HG03175 (cell line): ENCODE results near the gene LAMA2.

Experiments
- ATAC-seq: cut with Tn5 transposase; IDR thresholded peaks from one replicate; pipeline ENCODE4 v1.9.1; 2021; ENCODE audit warnings: mild to moderate bottlenecking, moderate library complexity; ENCODE audit not compliant: unreplicated experiment

LAMA2 gene

GRCh38 chr6:129175066-129175465, 292.1 kb downstream of the LAMA2 start:
- ATAC-seq, result no peak

GRCh38 chr6:129177801-129178200, 294.9 kb downstream of the LAMA2 start:
- no peak for ATAC-seq

- no peak for ATAC-seq
Observed at GRCh38 chr6:129179283-129179682, 296.3 kb downstream of the LAMA2 start.

- no peak for ATAC-seq
Observed at GRCh38 chr6:129181001-129181400, 298.1 kb downstream of the LAMA2 start.

- no peak for ATAC-seq
Observed at GRCh38 chr6:129183187-129183591, 300.3 kb downstream of the LAMA2 start.

GRCh38 chr6:129183681-129184301, 300.9 kb downstream of the LAMA2 start:
- no peak for ATAC-seq

- ATAC-seq, result no peak
Observed at GRCh38 chr6:129184324-129184723, 301.4 kb downstream of the LAMA2 start.

- ATAC-seq, result no peak
Observed at GRCh38 chr6:129184808-129185366, 301.9 kb downstream of the LAMA2 start.

- no peak for ATAC-seq
Observed at GRCh38 chr6:129186988-129187387, 304.1 kb downstream of the LAMA2 start.

GRCh38 chr6:129188306-129188705, 305.4 kb downstream of the LAMA2 start:
- ATAC-seq, result no peak

GRCh38 chr6:129188795-129189194, 305.9 kb downstream of the LAMA2 start:
- ATAC-seq, result no peak

- no peak for ATAC-seq
Observed at GRCh38 chr6:129189266-129189665, 306.3 kb downstream of the LAMA2 start.

- ATAC-seq, result peak; percentile 48
Observed at GRCh38 chr6:129191235-129191634, 308.3 kb downstream of the LAMA2 start.

- no peak for ATAC-seq
Observed at GRCh38 chr6:129192458-129192989, 309.6 kb downstream of the LAMA2 start.

- ATAC-seq, result no peak
Observed at GRCh38 chr6:129194306-129194941, 311.5 kb downstream of the LAMA2 start.

GRCh38 chr6:129195161-129195560, 312.2 kb downstream of the LAMA2 start:
- ATAC-seq, result no peak

GRCh38 chr6:129195643-129196042, 312.7 kb downstream of the LAMA2 start:
- no peak for ATAC-seq

GRCh38 chr6:129197154-129197553, 314.2 kb downstream of the LAMA2 start:
- ATAC-seq, result no peak

GRCh38 chr6:129200151-129200550, 317.2 kb downstream of the LAMA2 start:
- ATAC-seq, result no peak

- no peak for ATAC-seq
Observed at GRCh38 chr6:129203190-129203900, 320.4 kb downstream of the LAMA2 start.

GRCh38 chr6:129206821-129207220, 323.9 kb downstream of the LAMA2 start:
- no peak for ATAC-seq

GRCh38 chr6:129207832-129208231, 324.9 kb downstream of the LAMA2 start:
- ATAC-seq, result no peak
